ENCODE measurements around the gene PLIN5. TPM values are rescaled to one million over a fixed set of nuclear protein-coding genes. Genes with fewer than 3 reads are reported as not detected.

Gene PLIN5
- total and polyA plus RNA-seq, 2 experiments from 2014 or later, result 5.8 to 6.4 TPM

DNA sequence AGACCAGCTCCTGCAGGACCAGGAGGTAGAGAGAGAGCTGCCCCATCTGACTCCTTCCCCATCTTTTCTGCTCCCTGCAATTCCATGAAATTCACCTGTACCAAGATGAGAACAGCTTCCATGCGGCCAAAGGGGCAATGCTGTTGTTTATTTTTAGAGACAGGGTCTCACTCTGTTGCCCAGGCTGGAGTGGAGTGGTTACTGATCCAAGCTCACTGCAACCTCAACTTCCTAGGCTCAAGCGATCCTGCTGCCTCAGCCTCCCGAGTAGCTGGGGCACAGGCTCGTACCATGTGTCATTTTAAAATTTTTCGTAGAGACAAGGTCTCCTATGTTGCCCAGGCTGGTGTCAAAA is 13.2 kb downstream of the PLIN5 start:
- H3K4me3 ChIP-seq, result no peak overlapping the region
- 93% methylated on average over 5 of the region's 5 CpGs for WGBS (ENCODE audit: low lambda C conversion rate, missing lambda C conversion rate)
- no peak overlapping the region for H3K4me2 ChIP-seq

DNA sequence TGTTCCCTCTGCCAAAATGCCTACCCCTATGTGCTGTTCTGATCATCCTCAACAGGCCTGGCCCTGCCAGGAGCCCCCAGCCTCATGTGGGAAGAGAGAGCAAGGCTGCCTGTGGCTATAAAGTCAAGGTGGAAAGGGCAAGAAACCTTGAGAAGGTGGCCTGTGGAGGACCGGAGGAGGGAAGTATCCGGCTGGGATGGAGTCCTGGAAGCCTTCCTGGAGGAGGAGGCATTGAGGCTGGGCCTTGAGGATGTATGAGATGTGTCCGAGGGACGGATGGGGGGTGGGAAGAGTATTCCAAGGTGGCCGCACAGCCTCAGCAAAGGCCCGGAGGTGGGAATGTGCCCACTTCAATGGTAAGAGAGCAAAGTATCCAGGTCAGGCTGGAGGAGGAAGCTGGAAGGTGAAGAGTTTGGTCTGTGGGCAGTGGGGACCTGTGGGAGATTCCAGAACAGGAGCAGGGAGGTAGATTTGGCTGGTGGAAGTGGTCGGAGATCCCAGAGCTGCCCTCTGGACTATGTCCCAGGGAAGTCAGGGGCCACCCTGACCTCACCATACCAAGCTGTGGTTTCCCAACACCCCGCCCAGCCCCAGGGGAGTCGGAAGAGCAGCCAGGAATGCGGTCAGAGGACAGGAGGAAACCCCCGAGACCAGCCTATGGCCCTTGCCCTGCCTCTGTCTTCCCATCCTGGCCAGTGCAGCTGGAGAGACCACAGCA is 13.7 kb downstream of the PLIN5 start:
- Histone ChIP-seq H3K79me2 (no peaks in the 10 kb centered on the region), H3K9me3 (ENCODE audit: low read depth) (no peaks in the 10 kb centered on the region), H2AFZ (no peak overlapping the region), H3K27ac (no peak overlapping the region), H3K9me2 (replicated peaks; ENCODE audit: insufficient read depth) (no peaks in the 10 kb centered on the region), H3K4me1 (ENCODE audit: insufficient read depth) (no peaks in the 10 kb centered on the region), H4K20me1 (ENCODE audit: insufficient read depth, poor library complexity, severe bottlenecking) (no peaks in the 10 kb centered on the region), H3K36me3 (replicated peaks; ENCODE audit: insufficient read depth, low read depth) (no peaks in the 10 kb centered on the region), H3K4me3 (no peak overlapping the region), H3K27me3 (no peaks in the 10 kb centered on the region), H3K4me2 (no peak overlapping the region)
- 92% methylated on average over 11 of the region's 11 CpGs for WGBS (ENCODE audit: low lambda C conversion rate, missing lambda C conversion rate)
- no peak for DNase-seq (ENCODE audit: low spot score)
- TF ChIP-seq EZH2phosphoT487 (IDR thresholded peaks at IDR 0.05; ENCODE audit: low read depth, severe bottlenecking, unreplicated experiment), result no peak
- TF ChIP-seq EZH2 (IDR thresholded peaks at IDR 0.05; ENCODE audit: borderline replicate concordance), result no peak
- TF ChIP-seq, protein P1, sequence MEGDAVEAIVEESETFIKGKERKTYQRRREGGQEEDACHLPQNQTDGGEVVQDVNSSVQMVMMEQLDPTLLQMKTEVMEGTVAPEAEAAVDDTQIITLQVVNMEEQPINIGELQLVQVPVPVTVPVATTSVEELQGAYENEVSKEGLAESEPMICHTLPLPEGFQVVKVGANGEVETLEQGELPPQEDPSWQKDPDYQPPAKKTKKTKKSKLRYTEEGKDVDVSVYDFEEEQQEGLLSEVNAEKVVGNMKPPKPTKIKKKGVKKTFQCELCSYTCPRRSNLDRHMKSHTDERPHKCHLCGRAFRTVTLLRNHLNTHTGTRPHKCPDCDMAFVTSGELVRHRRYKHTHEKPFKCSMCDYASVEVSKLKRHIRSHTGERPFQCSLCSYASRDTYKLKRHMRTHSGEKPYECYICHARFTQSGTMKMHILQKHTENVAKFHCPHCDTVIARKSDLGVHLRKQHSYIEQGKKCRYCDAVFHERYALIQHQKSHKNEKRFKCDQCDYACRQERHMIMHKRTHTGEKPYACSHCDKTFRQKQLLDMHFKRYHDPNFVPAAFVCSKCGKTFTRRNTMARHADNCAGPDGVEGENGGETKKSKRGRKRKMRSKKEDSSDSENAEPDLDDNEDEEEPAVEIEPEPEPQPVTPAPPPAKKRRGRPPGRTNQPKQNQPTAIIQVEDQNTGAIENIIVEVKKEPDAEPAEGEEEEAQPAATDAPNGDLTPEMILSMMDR (IDR thresholded peaks at IDR 0.05; ENCODE audit: poor library complexity), result no peak

More for the DNA sequence above, 13.2 kb downstream of the PLIN5 start:
- Histone ChIP-seq H3K27ac (no peak overlapping the region), H3K79me2 (no peaks in the 10 kb centered on the region), H3K36me3 (replicated peaks; ENCODE audit: insufficient read depth, low read depth) (no peaks in the 10 kb centered on the region), H3K27me3 (no peaks in the 10 kb centered on the region), H3K9me2 (replicated peaks; ENCODE audit: insufficient read depth) (no peaks in the 10 kb centered on the region), H3K4me1 (ENCODE audit: insufficient read depth) (no peaks in the 10 kb centered on the region), H3K9me3 (ENCODE audit: low read depth) (no peaks in the 10 kb centered on the region), H4K20me1 (ENCODE audit: insufficient read depth, poor library complexity, severe bottlenecking) (no peaks in the 10 kb centered on the region), H2AFZ (no peak overlapping the region)
- DNase-seq (ENCODE audit: low spot score), result no peak
- TF ChIP-seq, protein P1 (IDR thresholded peaks at IDR 0.05; ENCODE audit: poor library complexity), result no peak
- TF ChIP-seq EZH2phosphoT487 (IDR thresholded peaks at IDR 0.05; ENCODE audit: low read depth, severe bottlenecking, unreplicated experiment) (no peak), EZH2 (IDR thresholded peaks at IDR 0.05; ENCODE audit: borderline replicate concordance) (no peak)

DNA sequence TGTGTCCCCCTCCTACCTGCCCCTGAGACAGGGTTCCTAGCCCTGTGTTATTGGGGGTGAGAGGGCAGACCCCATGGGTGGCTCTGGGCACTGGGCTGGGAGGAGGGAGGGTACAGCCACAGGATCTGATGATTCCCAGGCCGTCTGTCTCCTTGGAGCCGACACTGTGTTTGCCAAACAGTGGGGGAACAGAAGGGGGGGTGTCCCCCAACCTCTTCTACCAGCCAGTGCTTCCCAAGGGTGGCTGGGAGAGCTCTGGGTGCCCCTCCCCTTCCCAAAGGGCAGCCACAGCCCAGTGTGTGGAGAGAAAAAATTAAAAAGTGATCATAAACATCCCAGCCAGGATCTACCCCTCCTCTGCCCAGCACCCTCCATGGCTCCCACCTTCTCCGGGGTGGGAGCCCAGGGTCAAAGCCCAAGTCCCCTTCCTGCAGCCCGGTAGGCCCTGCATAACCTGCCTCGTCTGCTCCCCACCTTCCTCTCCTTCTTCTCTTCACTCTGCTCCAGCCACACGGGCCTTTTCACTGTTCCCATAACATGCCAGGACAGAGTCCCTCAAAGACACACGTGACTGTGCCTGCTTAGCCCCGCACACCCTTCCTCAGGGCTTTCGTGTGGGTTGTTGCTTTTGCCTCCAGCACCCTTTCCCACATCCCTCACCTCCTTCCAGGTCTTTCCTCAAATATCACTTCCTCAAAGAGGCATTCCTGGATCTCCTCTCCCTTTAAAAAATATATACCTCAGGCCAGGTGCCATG is 15.3 kb downstream of the PLIN5 start:
- no peak for DNase-seq (ENCODE audit: low spot score)
- H3K4me2 ChIP-seq, result no peak overlapping the region
- no peaks in the 10 kb centered on the region for H3K36me3 ChIP-seq (replicated peaks; ENCODE audit: insufficient read depth, low read depth)
- H3K27me3 ChIP-seq, result no peaks in the 10 kb centered on the region
- H2AFZ ChIP-seq, result no peak overlapping the region
- H3K9me3 ChIP-seq (ENCODE audit: low read depth), result no peaks in the 10 kb centered on the region
- H3K4me3 ChIP-seq, result no peak overlapping the region
- H3K4me1 ChIP-seq (ENCODE audit: insufficient read depth), result no peaks in the 10 kb centered on the region
- 79% methylated on average over 9 of the region's 9 CpGs for WGBS (ENCODE audit: low lambda C conversion rate, missing lambda C conversion rate)
- H4K20me1 ChIP-seq (ENCODE audit: insufficient read depth, poor library complexity, severe bottlenecking), result no peaks in the 10 kb centered on the region
- no peaks in the 10 kb centered on the region for H3K79me2 ChIP-seq
- no peaks in the 10 kb centered on the region for H3K9me2 ChIP-seq (replicated peaks; ENCODE audit: insufficient read depth)
- no peak overlapping the region for H3K27ac ChIP-seq
- TF ChIP-seq, protein P1 (IDR thresholded peaks at IDR 0.05; ENCODE audit: poor library complexity), result no peak
- TF ChIP-seq EZH2 (IDR thresholded peaks at IDR 0.05; ENCODE audit: borderline replicate concordance), result no peak
- no peak for TF ChIP-seq EZH2phosphoT487 (IDR thresholded peaks at IDR 0.05; ENCODE audit: low read depth, severe bottlenecking, unreplicated experiment)
